Mesenteric fat pad (tissue), 1 donor: Measurements from ENCODE around the gene PROSER2. TPM values are rescaled to one million over a fixed set of nuclear protein-coding genes. Genes with fewer than 3 reads are reported as not detected.

Experiments used
- DNase-seq: peaks from one replicate; pipeline ENCODE4 v3.0.0-alpha.2; 2020; ENCODE audit warnings: low spot score
- total RNA-seq: library from RNA; stranded (reverse); fragmentation: NEBNext Ultra II Directional; extraction: Animal tissue kit (Norgen Biotek cat#: 25700); gene quantifications from one replicate; pipeline ENCODE4 v1.2.1, GENCODE V29; 2021
- donor health status: DM: yes; HTN: yes; CAD: no.

The PROSER2 gene
- total RNA-seq, 1 donor from 2014 or later: 9.1 TPM

DNA sequence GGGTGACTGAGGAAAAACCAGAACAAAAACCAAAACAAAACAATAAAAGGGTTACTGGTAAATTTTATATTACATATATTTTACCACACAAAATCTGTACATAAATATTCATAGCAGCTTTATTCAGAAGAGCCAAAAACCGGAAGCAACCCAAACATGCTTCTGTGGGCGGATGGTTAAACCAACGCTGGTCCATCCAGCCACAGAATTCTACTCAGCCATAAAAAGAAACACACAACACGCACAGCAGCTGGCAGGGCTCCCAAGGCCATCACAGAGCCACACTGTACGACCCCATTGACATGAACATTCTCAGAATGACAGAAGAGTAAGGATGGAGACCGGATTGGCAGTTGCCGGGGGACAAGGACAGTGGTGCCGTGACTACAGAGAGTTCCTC lies 83.6 kb downstream of the PROSER2 start:
- DNase-seq: no peak

DNA sequence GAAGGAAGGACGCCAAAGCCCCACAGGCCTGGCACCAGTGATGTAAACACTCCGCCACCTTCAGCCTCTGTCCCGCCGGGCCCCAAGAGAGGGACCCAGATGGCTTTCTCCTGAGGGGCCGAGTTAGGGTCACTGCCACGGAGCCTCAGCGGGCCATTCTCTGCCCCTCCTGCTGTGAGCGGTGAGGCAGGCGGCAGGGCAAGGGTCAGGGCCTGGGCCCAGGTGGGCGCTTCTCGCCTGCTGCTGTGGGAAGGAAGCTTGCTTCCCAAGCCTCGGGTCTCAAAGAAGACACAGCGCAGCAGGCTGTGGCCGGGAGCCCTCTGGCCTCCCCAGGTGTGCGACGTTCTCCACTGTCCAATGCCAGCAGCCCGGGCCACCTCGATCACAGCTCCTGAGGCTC lies 84.8 kb downstream of the PROSER2 start:
- DNase-seq: peak; percentile 65

DNA sequence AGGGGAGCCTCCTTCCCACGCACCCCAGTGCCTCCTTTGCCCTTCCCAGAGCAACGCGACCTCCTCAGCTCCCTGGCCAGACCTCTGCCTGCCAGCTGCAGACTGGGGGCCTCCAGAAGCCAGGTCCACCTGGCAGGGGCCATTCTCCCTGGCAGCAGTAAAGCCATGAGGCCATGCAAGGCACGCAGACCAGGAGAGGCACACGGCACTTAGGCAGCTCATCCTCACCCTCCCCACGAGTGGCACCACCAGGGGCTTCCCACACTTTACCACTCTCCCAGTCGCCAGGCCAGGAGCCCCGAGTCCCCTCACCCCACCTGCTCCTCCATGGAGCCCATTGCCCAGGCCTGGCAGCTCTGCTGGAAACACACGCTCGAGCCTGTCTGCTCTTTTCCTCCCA lies 85.4 kb downstream of the PROSER2 start:
- peak; percentile 82 for DNase-seq

DNA sequence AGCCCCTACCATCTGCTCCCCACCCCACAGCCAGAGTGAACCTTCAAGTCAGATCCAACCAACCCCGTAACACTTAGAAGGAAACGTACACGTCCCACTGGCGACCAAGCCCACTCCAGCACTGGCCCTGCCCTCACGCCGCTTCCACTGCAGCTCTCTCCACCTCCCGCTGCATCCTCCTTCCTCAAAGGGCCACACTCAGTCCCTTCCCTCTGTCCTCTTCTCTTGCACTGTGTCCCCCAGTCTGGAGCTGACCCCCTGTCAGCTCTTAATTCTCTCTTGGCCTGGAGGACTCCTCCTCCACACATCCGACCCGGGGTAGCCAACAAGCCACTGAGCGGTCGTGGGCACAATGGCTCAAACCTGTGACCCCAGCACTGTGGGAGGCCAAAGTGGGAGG lies 85.8 kb downstream of the PROSER2 start:
- DNase-seq: peak; percentile 83

DNA sequence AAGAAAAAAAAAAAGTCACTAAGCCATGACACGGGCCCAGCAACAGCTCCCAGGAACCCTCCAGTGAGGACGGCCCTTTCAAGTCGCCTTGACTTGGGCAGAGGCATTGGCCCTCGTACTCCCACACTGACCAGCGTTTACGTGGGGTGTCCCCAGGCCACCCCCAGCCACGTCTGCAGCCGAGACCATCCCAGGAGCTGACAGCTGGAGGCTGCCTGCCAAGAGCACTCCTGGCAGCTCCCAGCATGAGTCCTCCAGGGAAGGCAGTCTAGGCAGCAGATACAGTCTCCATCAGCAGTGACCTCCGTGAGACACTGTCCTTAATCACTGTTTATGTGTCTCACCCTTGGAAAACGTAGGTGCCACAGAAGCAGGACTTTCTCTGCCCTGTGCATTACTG lies 86.5 kb downstream of the PROSER2 start:
- peak; percentile 51 for DNase-seq

DNA sequence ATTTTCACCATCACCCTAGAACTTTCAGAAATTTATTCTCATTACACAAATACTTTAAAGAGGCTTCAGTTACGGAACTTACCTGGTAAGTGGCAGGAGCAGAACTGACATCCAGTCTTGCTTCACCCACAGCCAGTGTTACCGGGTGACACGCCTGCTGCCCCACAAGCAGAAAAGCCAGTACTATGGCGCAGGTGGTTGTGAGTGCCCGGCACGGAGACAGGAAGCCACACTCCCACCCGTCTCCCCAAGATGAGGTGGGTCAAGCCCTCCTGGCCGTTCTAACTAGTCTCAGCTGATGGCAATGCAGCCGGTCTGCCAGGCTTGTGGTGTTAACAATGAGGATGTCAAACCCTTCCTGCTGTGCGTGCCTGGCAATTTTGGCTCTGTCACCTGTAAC lies 86.9 kb downstream of the PROSER2 start:
- DNase-seq: peak; percentile 45

DNA sequence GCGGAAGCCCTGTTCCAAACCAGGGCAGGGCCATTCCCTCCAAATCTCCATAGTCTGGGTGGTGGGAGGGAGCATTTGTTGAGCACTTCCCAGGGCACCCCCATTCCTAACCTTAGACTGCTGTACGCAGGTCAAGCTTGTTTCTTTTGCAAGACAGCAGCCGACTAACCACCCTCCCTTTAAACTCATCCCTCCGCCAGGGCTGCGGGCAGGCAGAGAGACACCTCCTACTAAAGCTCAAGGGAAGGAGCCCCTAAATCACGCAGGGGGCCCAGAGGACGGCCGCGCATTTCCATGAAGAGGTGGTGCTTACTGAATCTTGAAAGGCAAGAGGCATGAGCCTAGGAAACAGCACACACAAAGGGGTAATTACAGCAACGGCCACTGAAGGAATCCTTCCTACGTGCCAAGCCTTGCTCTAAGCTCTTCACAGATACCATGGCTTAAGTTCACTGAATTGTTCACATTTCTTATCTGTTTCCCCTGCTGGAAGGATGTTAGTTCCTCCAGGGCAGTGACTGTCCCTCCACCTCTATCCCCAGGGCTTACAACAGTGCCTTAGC lies 90.0 kb downstream of the PROSER2 start:
- peak; percentile 60 for DNase-seq

DNA sequence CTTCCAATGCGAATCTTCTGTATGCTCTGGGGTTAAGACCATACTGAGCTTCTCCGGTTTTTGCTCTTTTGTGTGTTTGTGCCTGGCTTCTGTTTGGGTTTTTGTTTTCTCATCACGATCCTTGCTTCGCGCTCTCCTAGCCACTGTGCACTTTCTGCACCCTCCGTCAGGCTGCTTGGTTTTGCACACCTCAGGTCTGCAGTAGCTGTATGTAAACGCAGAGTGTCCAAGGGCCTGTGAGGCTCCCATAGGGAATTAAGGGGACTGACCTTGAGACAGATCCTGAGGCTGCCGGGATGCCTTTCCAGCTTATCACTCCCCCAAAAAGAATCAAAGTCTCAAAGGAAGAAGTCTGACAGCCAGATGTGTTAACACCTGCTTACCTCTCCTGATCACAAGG lies 95.2 kb downstream of the PROSER2 start:
- DNase-seq: no peak

DNA sequence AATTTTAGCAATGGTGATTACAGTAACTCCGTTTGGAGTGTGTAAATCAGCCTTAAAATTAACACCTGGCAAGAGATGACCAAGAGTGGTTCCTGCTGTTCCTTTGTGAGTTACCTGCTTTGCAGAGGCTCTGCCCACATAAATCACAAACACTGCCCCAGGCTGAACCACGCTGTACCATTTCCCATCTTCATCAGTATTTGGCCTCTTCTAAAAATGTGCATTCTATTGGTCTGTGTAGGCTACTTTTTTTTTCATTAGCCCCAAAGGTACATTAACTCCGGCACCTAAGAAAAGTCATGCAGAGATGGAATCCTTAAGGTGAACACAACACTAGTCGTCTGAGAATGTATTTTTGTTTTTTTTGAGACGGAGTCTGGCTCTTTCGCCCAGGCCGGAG lies 96.1 kb downstream of the PROSER2 start:
- DNase-seq: no peak

Other genes starting within 250 kb of the PROSER2 start
- 18.6 TPM for gene USP6NL, start 211.7 kb upstream of the PROSER2 start, total RNA-seq
- 161 TPM for gene ECHDC3, start 81.0 kb upstream of the PROSER2 start, total RNA-seq
- gene UPF2, start 219.5 kb downstream of the PROSER2 start, total RNA-seq: 16.4 TPM
- 21.5 TPM for gene DHTKD1, start 245.6 kb downstream of the PROSER2 start, total RNA-seq